ENCODE results near the gene TRPM2. TPM values are rescaled to one million over a fixed set of nuclear protein-coding genes. Genes with fewer than 3 reads are reported as not detected.

The TRPM2 gene
- total RNA-seq, 1 donor from 2014 or later = under 0.01 TPM

GRCh38 chr21:44460441-44460755 lies 107.0 kb downstream of the TRPM2 start:
- no peak for TF ChIP-seq CTCF (IDR thresholded peaks at IDR 0.05; ENCODE audit: insufficient read depth, low read length, severe bottlenecking)
- DNase-seq (ENCODE audit: low read depth) = no peak
- Histone ChIP-seq H3K36me3 (ENCODE audit: control insufficient read depth, insufficient read depth, low read length) (no peaks in the 10 kb centered on the region), H3K27me3 (ENCODE audit: control insufficient read depth, insufficient read depth, low read length) (peaks cover 2% of the 10 kb centered on the region), H3K4me3 (ENCODE audit: low read depth, low read length) (no peak overlapping the region)
- no peak for FAIRE-seq

GRCh38 chr21:44461005-44461404 lies 107.6 kb downstream of the TRPM2 start:
- Histone ChIP-seq H3K27me3 (ENCODE audit: control insufficient read depth, insufficient read depth, low read length) (peaks cover 2% of the 10 kb centered on the region), H3K36me3 (ENCODE audit: control insufficient read depth, insufficient read depth, low read length) (no peaks in the 10 kb centered on the region), H3K4me3 (ENCODE audit: low read depth, low read length) (no peak overlapping the region)
- FAIRE-seq (no peak), DNase-seq (ENCODE audit: low read depth) (no peak)
- TF ChIP-seq CTCF (IDR thresholded peaks at IDR 0.05; ENCODE audit: insufficient read depth, low read length, severe bottlenecking) = no peak

GRCh38 chr21:44461464-44462001 lies 108.1 kb downstream of the TRPM2 start:
- no peak for FAIRE-seq

GRCh38 chr21:44462086-44462833 lies 108.8 kb downstream of the TRPM2 start:
- no peaks in the 10 kb centered on the region for H3K27me3 ChIP-seq (ENCODE audit: control insufficient read depth, insufficient read depth, low read length)
- H3K36me3 ChIP-seq (ENCODE audit: control insufficient read depth, insufficient read depth, low read length) = no peaks in the 10 kb centered on the region
- DNase-seq (ENCODE audit: low read depth) = no peak
- no peak overlapping the region for H3K4me3 ChIP-seq (ENCODE audit: low read depth, low read length)
- FAIRE-seq = no peak
- no peak for TF ChIP-seq CTCF (IDR thresholded peaks at IDR 0.05; ENCODE audit: insufficient read depth, low read length, severe bottlenecking)

More at GRCh38 chr21:44461464-44462001, 108.1 kb downstream of the TRPM2 start:
- TF ChIP-seq CTCF (IDR thresholded peaks at IDR 0.05; ENCODE audit: insufficient read depth, low read length, severe bottlenecking) = no peak
- Histone ChIP-seq H3K4me3 (ENCODE audit: low read depth, low read length) (no peak overlapping the region), H3K27me3 (ENCODE audit: control insufficient read depth, insufficient read depth, low read length) (no peaks in the 10 kb centered on the region), H3K36me3 (ENCODE audit: control insufficient read depth, insufficient read depth, low read length) (no peaks in the 10 kb centered on the region)
- DNase-seq (ENCODE audit: low read depth) = no peak

GRCh38 chr21:44462834-44463200 lies 109.4 kb downstream of the TRPM2 start:
- H3K36me3 ChIP-seq (ENCODE audit: control insufficient read depth, insufficient read depth, low read length) = no peaks in the 10 kb centered on the region
- TF ChIP-seq CTCF (IDR thresholded peaks at IDR 0.05; ENCODE audit: insufficient read depth, low read length, severe bottlenecking) = no peak
- H3K27me3 ChIP-seq (ENCODE audit: control insufficient read depth, insufficient read depth, low read length) = no peaks in the 10 kb centered on the region
- DNase-seq (ENCODE audit: low read depth) (no peak), FAIRE-seq (no peak)
- H3K4me3 ChIP-seq (ENCODE audit: low read depth, low read length) = no peak overlapping the region

GRCh38 chr21:44463724-44464123 lies 110.3 kb downstream of the TRPM2 start:
- no peak for TF ChIP-seq CTCF (IDR thresholded peaks at IDR 0.05; ENCODE audit: insufficient read depth, low read length, severe bottlenecking)
- no peaks in the 10 kb centered on the region for H3K27me3 ChIP-seq (ENCODE audit: control insufficient read depth, insufficient read depth, low read length)
- DNase-seq (ENCODE audit: low read depth) (no peak), FAIRE-seq (no peak)
- H3K36me3 ChIP-seq (ENCODE audit: control insufficient read depth, insufficient read depth, low read length) = no peaks in the 10 kb centered on the region
- no peak overlapping the region for H3K4me3 ChIP-seq (ENCODE audit: low read depth, low read length)

Data from bronchial epithelial cell (primary cell).